Colon (tissue), 2 donors: ENCODE measurements around the gene WBP2NL.
"Not testable (repeated sequence)": the region's sequence is repeated elsewhere in the genome, so short reads cannot be mapped to it uniquely, and the experiment has no call there.

Source experiments
- FAIRE-seq: peaks from 2 replicates; lab custom pipeline; 2012; peaks lifted over from hg19 to GRCh38; lab: Jason Lieb, UNC
- donor health status: control.
- donor health status: control.

The WBP2NL gene

GRCh38 chr22:41998361-41999261 is at the start of gene WBP2NL:
TSS of gene WBP2NL (plus strand) at chr22:41998788. CDS start at chr22:41998819, 31 bp downstream.
- FAIRE-seq: no peak

- FAIRE-seq: not testable (repeated sequence)
Observed at GRCh38 chr22:41948928-41949296, 49.7 kb upstream of the WBP2NL start.

- FAIRE-seq: no peak
Observed at GRCh38 chr22:41949297-41949965, 49.2 kb upstream of the WBP2NL start.

- no peak for FAIRE-seq
Observed at GRCh38 chr22:41951898-41952474, 46.6 kb upstream of the WBP2NL start, which contains the start of gene SMIM45. TSS of gene SMIM45 (plus strand) at chr22:41952150.

- no peak for FAIRE-seq
Observed at GRCh38 chr22:41952713-41953112, 45.9 kb upstream of the WBP2NL start.

GRCh38 chr22:41957941-41958556 is 40.5 kb upstream of the WBP2NL start:
- no peak for FAIRE-seq

- no peak for FAIRE-seq
Observed at GRCh38 chr22:41963453-41964111, 35.0 kb upstream of the WBP2NL start.

- no peak for FAIRE-seq
Observed at GRCh38 chr22:41964112-41964491, 34.5 kb upstream of the WBP2NL start.

- FAIRE-seq: no peak
Observed at GRCh38 chr22:41966225-41966606, 32.4 kb upstream of the WBP2NL start.

- FAIRE-seq: no peak
Observed at GRCh38 chr22:41966607-41967240, 31.9 kb upstream of the WBP2NL start.

GRCh38 chr22:41968601-41969000 is 30.0 kb upstream of the WBP2NL start:
- FAIRE-seq: no peak

GRCh38 chr22:41969110-41969646 is 29.4 kb upstream of the WBP2NL start, which contains the start of gene SEPTIN3:
TSS of gene SEPTIN3 (plus strand) at chr22:41969443. CDS start at chr22:41971493, 2,050 bp downstream.
- FAIRE-seq: no peak

- no peak for FAIRE-seq
Observed at GRCh38 chr22:41970601-41971000, 28.0 kb upstream of the WBP2NL start.

- no peak for FAIRE-seq
Observed at GRCh38 chr22:41971431-41971830, 27.2 kb upstream of the WBP2NL start.

GRCh38 chr22:41974691-41975290 is 23.8 kb upstream of the WBP2NL start:
- FAIRE-seq: no peak

- no peak for FAIRE-seq
Observed at GRCh38 chr22:41975299-41976069, 23.1 kb upstream of the WBP2NL start.

GRCh38 chr22:41976070-41976901 is 22.3 kb upstream of the WBP2NL start:
- no peak for FAIRE-seq

GRCh38 chr22:41976961-41977566 is 21.5 kb upstream of the WBP2NL start:
- FAIRE-seq: no peak

- FAIRE-seq: no peak
Observed at GRCh38 chr22:41978732-41979131, 19.9 kb upstream of the WBP2NL start.
